ENCODE results near the gene MAGI2.

MAGI2 gene

GRCh38 chr7:78124216-78124615 is 1329.3 kb downstream of the MAGI2 start:
- Mint-ChIP-seq H3K4me1 (peaks cover 4 to 5% of the 10 kb centered on the region in 2 donors), H3K36me3 (no peaks in the 10 kb centered on the region), H3K9me3 (no peaks in the 10 kb centered on the region), H3K27ac (no peak overlapping the region), H3K27me3 (no peaks in the 10 kb centered on the region), H3K4me3 (no peak overlapping the region)
- DNase-seq (no peak), ATAC-seq (replicated peaks) (no peak)

- no peak overlapping the region for H3K4me3 Mint-ChIP-seq
- no peak overlapping the region for H3K27ac Mint-ChIP-seq
- no peaks in the 10 kb centered on the region for H3K27me3 Mint-ChIP-seq
- H3K9me3 Mint-ChIP-seq, result no peaks in the 10 kb centered on the region
- ATAC-seq (replicated peaks) (peak; percentile 77 to 81), DNase-seq (no peak)
- peaks cover 4 to 5% of the 10 kb centered on the region in 2 donors for H3K4me1 Mint-ChIP-seq
- H3K36me3 Mint-ChIP-seq, result no peaks in the 10 kb centered on the region
Measured at GRCh38 chr7:78121888-78122287, 1331.6 kb downstream of the MAGI2 start.

- H3K27me3 Mint-ChIP-seq, result peaks cover 18 to 21% of the 10 kb centered on the region in 2 donors
- H3K4me1 Mint-ChIP-seq, result peaks cover 4 to 5% of the 10 kb centered on the region in 2 donors
- no peak overlapping the region for H3K4me3 Mint-ChIP-seq
- no peak for DNase-seq
- H3K27ac Mint-ChIP-seq, result no peak overlapping the region
- no peaks in the 10 kb centered on the region for H3K36me3 Mint-ChIP-seq
- peaks cover 0 to 4% of the 10 kb centered on the region in 2 donors for H3K9me3 Mint-ChIP-seq
- no peak for ATAC-seq (replicated peaks)
Measured at GRCh38 chr7:78118470-78118869, 1335.0 kb downstream of the MAGI2 start.

- Mint-ChIP-seq H3K4me1 (no peaks in the 10 kb centered on the region), H3K36me3 (no peaks in the 10 kb centered on the region), H3K27ac (no peak overlapping the region), H3K4me3 (no peak overlapping the region), H3K9me3 (peaks cover 0 to 4% of the 10 kb centered on the region in 2 donors), H3K27me3 (peaks cover 29 to 34% of the 10 kb centered on the region in 2 donors)
- DNase-seq (no peak), ATAC-seq (replicated peaks) (no peak)
Measured at GRCh38 chr7:78115876-78116275, 1337.6 kb downstream of the MAGI2 start.

- Mint-ChIP-seq H3K9me3 (peaks cover 0 to 4% of the 10 kb centered on the region in 2 donors), H3K27me3 (peaks cover 29 to 37% of the 10 kb centered on the region in 2 donors), H3K27ac (no peak overlapping the region), H3K4me3 (no peak overlapping the region), H3K4me1 (no peaks in the 10 kb centered on the region), H3K36me3 (no peaks in the 10 kb centered on the region)
- ATAC-seq (replicated peaks) (no peak), DNase-seq (no peak)
Measured at GRCh38 chr7:78114993-78115392, 1338.5 kb downstream of the MAGI2 start.

GRCh38 chr7:78112488-78112887 is 1341.0 kb downstream of the MAGI2 start:
- no peak for ATAC-seq (replicated peaks)
- peaks cover 33 to 50% of the 10 kb centered on the region in 2 donors for H3K27me3 Mint-ChIP-seq
- H3K4me3 Mint-ChIP-seq, result no peak overlapping the region

GRCh38 chr7:78111386-78111785 is 1342.1 kb downstream of the MAGI2 start:
- Mint-ChIP-seq H3K9me3 (peaks cover 4 to 14% of the 10 kb centered on the region in 2 donors), H3K27ac (no peak overlapping the region), H3K27me3 (peaks cover 31 to 53% of the 10 kb centered on the region in 2 donors), H3K4me3 (no peak overlapping the region), H3K36me3 (no peaks in the 10 kb centered on the region), H3K4me1 (no peaks in the 10 kb centered on the region)
- DNase-seq, result no peak
- no peak for ATAC-seq (replicated peaks)

More at GRCh38 chr7:78112488-78112887, 1341.0 kb downstream of the MAGI2 start:
- H3K27ac Mint-ChIP-seq, result no peak overlapping the region
- no peaks in the 10 kb centered on the region for H3K4me1 Mint-ChIP-seq
- DNase-seq, result no peak
- H3K9me3 Mint-ChIP-seq, result peaks cover 4 to 8% of the 10 kb centered on the region in 2 donors
- H3K36me3 Mint-ChIP-seq, result no peaks in the 10 kb centered on the region

- H3K27me3 Mint-ChIP-seq, result peaks cover 2 to 12% of the 10 kb centered on the region in 2 donors
Measured at GRCh38 chr7:78103475-78103874, 1350.0 kb downstream of the MAGI2 start.

GRCh38 chr7:78101076-78101475 is 1352.4 kb downstream of the MAGI2 start:
- H3K9me3 Mint-ChIP-seq, result peaks cover 0 to 6% of the 10 kb centered on the region in 2 donors
- H3K36me3 Mint-ChIP-seq, result no peaks in the 10 kb centered on the region
- H3K27ac Mint-ChIP-seq, result no peak overlapping the region
- no peak overlapping the region for H3K4me3 Mint-ChIP-seq
- no peak for DNase-seq
- H3K27me3 Mint-ChIP-seq, result peaks cover 5 to 10% of the 10 kb centered on the region in 2 donors
- no peak for ATAC-seq (replicated peaks)
- no peaks in the 10 kb centered on the region for H3K4me1 Mint-ChIP-seq

More at GRCh38 chr7:78103475-78103874, 1350.0 kb downstream of the MAGI2 start:
- DNase-seq (no peak), ATAC-seq (replicated peaks) (no peak)
- H3K4me1 Mint-ChIP-seq, result no peaks in the 10 kb centered on the region
- H3K27ac Mint-ChIP-seq, result no peak overlapping the region
- no peak overlapping the region for H3K4me3 Mint-ChIP-seq
- H3K9me3 Mint-ChIP-seq, result peaks cover 4 to 10% of the 10 kb centered on the region in 2 donors
- no peaks in the 10 kb centered on the region for H3K36me3 Mint-ChIP-seq

GRCh38 chr7:78099715-78100394 is 1353.6 kb downstream of the MAGI2 start:
- Mint-ChIP-seq H3K36me3 (no peaks in the 10 kb centered on the region), H3K27ac (no peak overlapping the region), H3K4me3 (no peak overlapping the region), H3K9me3 (peaks cover 0 to 6% of the 10 kb centered on the region in 2 donors), H3K27me3 (peaks cover 14 to 23% of the 10 kb centered on the region in 2 donors), H3K4me1 (no peaks in the 10 kb centered on the region)
- ATAC-seq (replicated peaks) (no peak), DNase-seq (no peak)

- Mint-ChIP-seq H3K36me3 (no peaks in the 10 kb centered on the region), H3K4me1 (no peaks in the 10 kb centered on the region)
- ATAC-seq (replicated peaks), result no peak
Measured at GRCh38 chr7:78095549-78095948, 1357.9 kb downstream of the MAGI2 start.

GRCh38 chr7:78092331-78092730 is 1361.1 kb downstream of the MAGI2 start:
- no peaks in the 10 kb centered on the region for H3K36me3 Mint-ChIP-seq
- H3K27me3 Mint-ChIP-seq, result peaks cover 16 to 31% of the 10 kb centered on the region in 2 donors
- H3K4me1 Mint-ChIP-seq, result no peaks in the 10 kb centered on the region
- no peak overlapping the region for H3K27ac Mint-ChIP-seq
- DNase-seq (no peak), ATAC-seq (replicated peaks) (no peak)
- H3K9me3 Mint-ChIP-seq, result peaks cover 0 to 5% of the 10 kb centered on the region in 2 donors
- no peak overlapping the region for H3K4me3 Mint-ChIP-seq

More at GRCh38 chr7:78095549-78095948, 1357.9 kb downstream of the MAGI2 start:
- Mint-ChIP-seq H3K27ac (no peak overlapping the region), H3K9me3 (peaks cover 0 to 6% of the 10 kb centered on the region in 2 donors), H3K4me3 (no peak overlapping the region), H3K27me3 (peaks cover 16 to 32% of the 10 kb centered on the region in 2 donors)
- no peak for DNase-seq

- Mint-ChIP-seq H3K9me3 (no peaks in the 10 kb centered on the region), H3K4me3 (no peak overlapping the region), H3K4me1 (no peaks in the 10 kb centered on the region), H3K36me3 (no peaks in the 10 kb centered on the region), H3K27me3 (peaks cover 7 to 17% of the 10 kb centered on the region in 2 donors), H3K27ac (no peak overlapping the region)
- DNase-seq (no peak), ATAC-seq (replicated peaks) (no peak)
Measured at GRCh38 chr7:78090616-78091015, 1362.9 kb downstream of the MAGI2 start.

GRCh38 chr7:78083476-78084120 is 1369.9 kb downstream of the MAGI2 start:
- Mint-ChIP-seq H3K27me3 (peaks cover 0 to 4% of the 10 kb centered on the region in 2 donors), H3K9me3 (no peaks in the 10 kb centered on the region), H3K4me1 (no peaks in the 10 kb centered on the region), H3K36me3 (no peaks in the 10 kb centered on the region), H3K4me3 (no peak overlapping the region), H3K27ac (no peak overlapping the region)
- DNase-seq (no peak), ATAC-seq (replicated peaks) (no peak)

GRCh38 chr7:78082556-78082955 is 1370.9 kb downstream of the MAGI2 start:
- Mint-ChIP-seq H3K27ac (no peak overlapping the region), H3K4me1 (no peaks in the 10 kb centered on the region), H3K36me3 (no peaks in the 10 kb centered on the region), H3K27me3 (peaks cover 0 to 4% of the 10 kb centered on the region in 2 donors), H3K4me3 (no peak overlapping the region), H3K9me3 (no peaks in the 10 kb centered on the region)
- no peak for DNase-seq
- no peak for ATAC-seq (replicated peaks)
